ENCODE measurements around the gene C6orf47.
"Not testable (repeated sequence)": the region's sequence is repeated elsewhere in the genome, so short reads cannot be mapped to it uniquely, and the experiment has no call there.

C6orf47 gene

GRCh38 chr6:31660381-31661261 is at the start of gene C6orf47:
Gene C6orf47, minus strand, starts transcription at chr6:31660778. Its CDS starts 831 bp downstream, at chr6:31659947.
- CTCF ChIA-PET, result interaction anchor here (0.6 to 0.9 kb wide), 2 partner anchors 9 to 164 kb away, joined by 3 to 8 read pairs; no protein-coding TSS in a partner anchor
- peak within 1 kb of the TSS; percentile 88 for H3K27ac ChIP-seq
- POLR2A ChIA-PET (ENCODE audit: low non-redundant PET), result interaction anchor here (0.9 to 1.0 kb wide), 2 partner anchors 10 to 75 kb away, joined by 3 to 4 read pairs; no protein-coding TSS in a partner anchor
- TF ChIP-seq, protein P1, sequence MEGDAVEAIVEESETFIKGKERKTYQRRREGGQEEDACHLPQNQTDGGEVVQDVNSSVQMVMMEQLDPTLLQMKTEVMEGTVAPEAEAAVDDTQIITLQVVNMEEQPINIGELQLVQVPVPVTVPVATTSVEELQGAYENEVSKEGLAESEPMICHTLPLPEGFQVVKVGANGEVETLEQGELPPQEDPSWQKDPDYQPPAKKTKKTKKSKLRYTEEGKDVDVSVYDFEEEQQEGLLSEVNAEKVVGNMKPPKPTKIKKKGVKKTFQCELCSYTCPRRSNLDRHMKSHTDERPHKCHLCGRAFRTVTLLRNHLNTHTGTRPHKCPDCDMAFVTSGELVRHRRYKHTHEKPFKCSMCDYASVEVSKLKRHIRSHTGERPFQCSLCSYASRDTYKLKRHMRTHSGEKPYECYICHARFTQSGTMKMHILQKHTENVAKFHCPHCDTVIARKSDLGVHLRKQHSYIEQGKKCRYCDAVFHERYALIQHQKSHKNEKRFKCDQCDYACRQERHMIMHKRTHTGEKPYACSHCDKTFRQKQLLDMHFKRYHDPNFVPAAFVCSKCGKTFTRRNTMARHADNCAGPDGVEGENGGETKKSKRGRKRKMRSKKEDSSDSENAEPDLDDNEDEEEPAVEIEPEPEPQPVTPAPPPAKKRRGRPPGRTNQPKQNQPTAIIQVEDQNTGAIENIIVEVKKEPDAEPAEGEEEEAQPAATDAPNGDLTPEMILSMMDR (conservative IDR thresholded peaks at IDR 0.05; ENCODE audit: low read depth), result no peak
- peak; percentile 80 for DNase-seq (ENCODE audit: low spot score)

- CTCF ChIA-PET, result interaction anchor here (0.9 kb wide), 1 partner anchor 19 kb away, joined by 4 read pairs; no protein-coding TSS in a partner anchor
- POLR2A ChIA-PET (ENCODE audit: low non-redundant PET); DNase-seq (ENCODE audit: low spot score): not testable (repeated sequence)
- 0 out of 2 replicates have a peak overlapping the region, but pooled peaks have one; percentile 84 for H3K27ac ChIP-seq
Measured at GRCh38 chr6:31709157-31709556, 48.6 kb upstream of the C6orf47 start.

DNA sequence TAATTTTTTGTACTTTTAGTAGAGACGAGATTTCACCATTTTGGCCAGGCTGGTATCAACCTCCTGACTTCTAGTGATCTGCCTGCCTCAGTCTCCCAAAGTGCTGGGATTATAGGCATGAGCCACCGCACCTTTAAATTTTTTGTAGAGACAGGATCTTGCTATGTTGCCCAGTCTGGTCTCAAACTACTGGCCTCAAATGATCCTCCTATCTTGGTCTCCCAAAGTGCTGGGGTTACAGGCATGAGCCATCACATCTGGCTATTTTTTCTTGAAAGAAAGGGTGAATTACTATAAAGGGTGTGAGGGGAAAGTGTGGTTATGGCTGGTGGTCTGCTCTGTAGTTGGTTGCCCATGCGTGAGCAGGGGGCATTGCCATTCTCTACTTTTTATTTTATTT is 47.6 kb upstream of the C6orf47 start:
- POLR2A ChIA-PET (ENCODE audit: low non-redundant PET), result no interaction called here
- CTCF ChIA-PET, result no interaction called here
- TF ChIP-seq, protein P1 (conservative IDR thresholded peaks at IDR 0.05; ENCODE audit: low read depth), result no peak
- no peak for DNase-seq (ENCODE audit: low spot score)
- no peak overlapping the region for H3K27ac ChIP-seq

DNA sequence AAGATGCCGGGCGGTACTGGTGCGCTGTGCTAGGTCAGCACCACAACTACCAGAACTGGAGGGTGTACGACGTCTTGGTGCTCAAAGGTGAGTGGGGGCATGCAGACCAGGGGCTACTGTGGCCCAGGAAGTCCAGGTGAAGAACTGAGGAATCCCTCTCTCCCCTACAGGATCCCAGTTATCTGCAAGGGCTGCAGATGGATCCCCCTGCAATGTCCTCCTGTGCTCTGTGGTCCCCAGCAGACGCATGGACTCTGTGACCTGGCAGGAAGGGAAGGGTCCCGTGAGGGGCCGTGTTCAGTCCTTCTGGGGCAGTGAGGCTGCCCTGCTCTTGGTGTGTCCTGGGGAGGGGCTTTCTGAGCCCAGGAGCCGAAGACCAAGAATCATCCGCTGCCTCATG is 47.1 kb upstream of the C6orf47 start:
- ChIA-PET POLR2A (ENCODE audit: low non-redundant PET) (interaction anchor here (0.6 kb wide), 1 partner anchor 127 kb away, joined by 4 read pairs; no protein-coding TSS in a partner anchor), CTCF (no interaction called here)
- TF ChIP-seq, protein P1 (conservative IDR thresholded peaks at IDR 0.05; ENCODE audit: low read depth), result no peak
- no peak for DNase-seq (ENCODE audit: low spot score)
- no peak overlapping the region for H3K27ac ChIP-seq

DNA sequence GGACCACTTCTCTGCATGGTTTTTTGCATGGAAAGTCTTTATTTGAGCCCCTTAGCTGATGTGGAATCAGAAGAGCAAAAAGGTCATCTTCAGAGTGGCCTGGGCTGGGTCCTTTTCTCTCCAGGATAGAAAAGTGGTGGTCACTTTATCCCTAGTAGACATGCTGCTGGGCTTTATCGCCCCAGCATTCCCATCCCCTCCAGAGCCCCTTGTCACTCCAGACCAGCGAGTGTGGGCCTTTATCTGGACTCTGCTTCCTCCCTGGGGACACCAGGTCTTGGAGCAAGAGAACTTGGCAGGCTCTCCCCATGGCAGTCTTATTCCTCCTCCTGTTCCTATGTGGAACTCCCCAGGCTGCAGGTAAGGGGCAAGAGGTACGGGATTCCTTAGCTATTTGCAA is 46.0 kb upstream of the C6orf47 start, which contains the start of gene LY6G6F:
Gene LY6G6F (plus strand): TSS at position 268 of the 400 bp plus-strand sequence. CDS start 41 bp downstream, at position 309.
- POLR2A ChIA-PET (ENCODE audit: low non-redundant PET), result no interaction called here
- DNase-seq (ENCODE audit: low spot score), result no peak
- CTCF ChIA-PET, result interaction anchor here (1.0 kb wide), 1 partner anchor 23 kb away, joined by 3 read pairs; no protein-coding TSS in a partner anchor

GRCh38 chr6:31705931-31706330 is 45.4 kb upstream of the C6orf47 start:
- H3K27ac ChIP-seq, result no peak overlapping the region
- DNase-seq (ENCODE audit: low spot score), result no peak
- POLR2A ChIA-PET (ENCODE audit: low non-redundant PET), result no interaction called here
- TF ChIP-seq, protein P1 (conservative IDR thresholded peaks at IDR 0.05; ENCODE audit: low read depth), result no peak
- CTCF ChIA-PET, result interaction anchor here (1.0 kb wide), 1 partner anchor 24 kb away, joined by 3 read pairs; no protein-coding TSS in a partner anchor

More for the DNA sequence above, 46.0 kb upstream of the C6orf47 start, which contains the start of gene LY6G6F:
- TF ChIP-seq, protein P1 (conservative IDR thresholded peaks at IDR 0.05; ENCODE audit: low read depth), result no peak
- no peak within 1 kb of the TSS for H3K27ac ChIP-seq
